ENCODE data around the gene NANOS3. TPM values are rescaled to one million over a fixed set of nuclear protein-coding genes. Genes with fewer than 3 reads are reported as not detected.

Gene NANOS3
- total and polyA plus RNA-seq, 9 of the 15 experiments (the other 6 are each of a cell fraction or from before 2014, with no cell fraction given): not detected

DNA sequence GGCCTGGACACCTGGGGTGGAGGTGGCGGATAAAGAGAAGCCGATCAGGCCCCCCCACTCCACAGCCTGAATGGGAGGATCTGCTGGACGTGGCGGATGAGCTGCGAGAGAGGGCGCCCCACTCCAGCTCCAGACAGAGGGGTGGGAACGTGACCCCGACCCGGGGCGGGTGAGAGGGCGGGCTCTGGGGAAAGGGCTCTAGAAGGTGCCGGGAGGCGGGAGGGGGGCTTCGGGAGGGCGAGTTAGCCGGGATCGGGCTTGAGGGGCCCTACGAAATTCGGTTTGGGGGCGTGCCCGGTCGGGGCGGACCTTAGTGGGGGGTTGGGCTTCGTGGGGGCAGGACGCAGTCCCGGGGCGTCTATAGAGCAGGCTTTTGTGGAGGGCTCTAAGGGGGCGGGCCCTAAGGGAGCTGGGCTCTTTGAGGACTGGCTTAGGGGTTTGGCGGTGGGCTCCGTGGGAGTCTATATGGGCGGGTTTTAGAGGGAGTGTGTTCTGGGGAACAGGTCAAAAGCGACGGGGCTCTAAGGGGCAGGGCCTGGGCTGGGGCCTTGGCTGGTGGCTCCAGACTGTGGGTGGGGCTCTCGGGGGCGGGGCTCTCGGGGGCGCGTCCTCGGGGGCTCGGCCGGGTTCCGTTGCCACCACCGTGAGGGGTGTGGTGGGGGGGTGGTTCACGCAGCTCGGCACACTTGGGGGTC lies 4.1 kb upstream of the NANOS3 start (continued):
- TF ChIP-seq, protein P1, sequence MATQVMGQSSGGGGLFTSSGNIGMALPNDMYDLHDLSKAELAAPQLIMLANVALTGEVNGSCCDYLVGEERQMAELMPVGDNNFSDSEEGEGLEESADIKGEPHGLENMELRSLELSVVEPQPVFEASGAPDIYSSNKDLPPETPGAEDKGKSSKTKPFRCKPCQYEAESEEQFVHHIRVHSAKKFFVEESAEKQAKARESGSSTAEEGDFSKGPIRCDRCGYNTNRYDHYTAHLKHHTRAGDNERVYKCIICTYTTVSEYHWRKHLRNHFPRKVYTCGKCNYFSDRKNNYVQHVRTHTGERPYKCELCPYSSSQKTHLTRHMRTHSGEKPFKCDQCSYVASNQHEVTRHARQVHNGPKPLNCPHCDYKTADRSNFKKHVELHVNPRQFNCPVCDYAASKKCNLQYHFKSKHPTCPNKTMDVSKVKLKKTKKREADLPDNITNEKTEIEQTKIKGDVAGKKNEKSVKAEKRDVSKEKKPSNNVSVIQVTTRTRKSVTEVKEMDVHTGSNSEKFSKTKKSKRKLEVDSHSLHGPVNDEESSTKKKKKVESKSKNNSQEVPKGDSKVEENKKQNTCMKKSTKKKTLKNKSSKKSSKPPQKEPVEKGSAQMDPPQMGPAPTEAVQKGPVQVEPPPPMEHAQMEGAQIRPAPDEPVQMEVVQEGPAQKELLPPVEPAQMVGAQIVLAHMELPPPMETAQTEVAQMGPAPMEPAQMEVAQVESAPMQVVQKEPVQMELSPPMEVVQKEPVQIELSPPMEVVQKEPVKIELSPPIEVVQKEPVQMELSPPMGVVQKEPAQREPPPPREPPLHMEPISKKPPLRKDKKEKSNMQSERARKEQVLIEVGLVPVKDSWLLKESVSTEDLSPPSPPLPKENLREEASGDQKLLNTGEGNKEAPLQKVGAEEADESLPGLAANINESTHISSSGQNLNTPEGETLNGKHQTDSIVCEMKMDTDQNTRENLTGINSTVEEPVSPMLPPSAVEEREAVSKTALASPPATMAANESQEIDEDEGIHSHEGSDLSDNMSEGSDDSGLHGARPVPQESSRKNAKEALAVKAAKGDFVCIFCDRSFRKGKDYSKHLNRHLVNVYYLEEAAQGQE (IDR thresholded peaks at IDR 0.05; ENCODE audit: borderline replicate concordance): no peak
- TF ChIP-seq, protein P1 (CRISPR knock-in tag; IDR thresholded peaks at IDR 0.05; ENCODE audit: low read depth): no peak
- TF ChIP-seq, protein P2, sequence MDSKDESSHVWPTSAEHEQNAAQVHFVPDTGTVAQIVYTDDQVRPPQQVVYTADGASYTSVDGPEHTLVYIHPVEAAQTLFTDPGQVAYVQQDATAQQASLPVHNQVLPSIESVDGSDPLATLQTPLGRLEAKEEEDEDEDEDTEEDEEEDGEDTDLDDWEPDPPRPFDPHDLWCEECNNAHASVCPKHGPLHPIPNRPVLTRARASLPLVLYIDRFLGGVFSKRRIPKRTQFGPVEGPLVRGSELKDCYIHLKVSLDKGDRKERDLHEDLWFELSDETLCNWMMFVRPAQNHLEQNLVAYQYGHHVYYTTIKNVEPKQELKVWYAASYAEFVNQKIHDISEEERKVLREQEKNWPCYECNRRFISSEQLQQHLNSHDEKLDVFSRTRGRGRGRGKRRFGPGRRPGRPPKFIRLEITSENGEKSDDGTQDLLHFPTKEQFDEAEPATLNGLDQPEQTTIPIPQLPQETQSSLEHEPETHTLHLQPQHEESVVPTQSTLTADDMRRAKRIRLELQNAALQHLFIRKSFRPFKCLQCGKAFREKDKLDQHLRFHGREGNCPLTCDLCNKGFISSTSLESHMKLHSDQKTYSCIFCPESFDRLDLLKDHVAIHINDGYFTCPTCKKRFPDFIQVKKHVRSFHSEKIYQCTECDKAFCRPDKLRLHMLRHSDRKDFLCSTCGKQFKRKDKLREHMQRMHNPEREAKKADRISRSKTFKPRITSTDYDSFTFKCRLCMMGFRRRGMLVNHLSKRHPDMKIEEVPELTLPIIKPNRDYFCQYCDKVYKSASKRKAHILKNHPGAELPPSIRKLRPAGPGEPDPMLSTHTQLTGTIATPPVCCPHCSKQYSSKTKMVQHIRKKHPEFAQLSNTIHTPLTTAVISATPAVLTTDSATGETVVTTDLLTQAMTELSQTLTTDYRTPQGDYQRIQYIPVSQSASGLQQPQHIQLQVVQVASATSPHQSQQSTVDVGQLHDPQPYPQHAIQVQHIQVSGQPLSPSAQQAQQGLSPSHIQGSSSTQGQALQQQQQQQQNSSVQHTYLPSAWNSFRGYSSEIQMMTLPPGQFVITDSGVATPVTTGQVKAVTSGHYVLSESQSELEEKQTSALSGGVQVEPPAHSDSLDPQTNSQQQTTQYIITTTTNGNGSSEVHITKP (IDR thresholded peaks at IDR 0.05; ENCODE audit: partially characterized antibody): peak; percentile 87
- TF ChIP-seq SIN3B (IDR thresholded peaks at IDR 0.05; ENCODE audit: low read depth) (no peak), ZNF41 (CRISPR knock-in tag; conservative IDR thresholded peaks at IDR 0.05) (no peak), MYC (IDR thresholded peaks at IDR 0.05; ENCODE audit: low read depth, low read length) (0 out of 2 replicates have a peak, but pooled peaks have one; percentile 25), MYC (CRISPR knock-in tag; IDR thresholded peaks at IDR 0.05; ENCODE audit: borderline replicate concordance, low read depth) (no peak), PHB2 (IDR thresholded peaks at IDR 0.05; ENCODE audit: low read depth) (no peak), ILF3 (IDR thresholded peaks at IDR 0.05; ENCODE audit: borderline replicate concordance) (no peak), SETDB1 (IDR thresholded peaks at IDR 0.05; ENCODE audit: low read length) (no peak), GATA2 (CRISPR knock-in tag; IDR thresholded peaks at IDR 0.05) (no peak), ETV5 (CRISPR knock-in tag; IDR thresholded peaks at IDR 0.05; ENCODE audit: low read depth) (no peak), HDAC8 (tag; IDR thresholded peaks at IDR 0.05) (no peak)
- TF ChIP-seq, protein P3, sequence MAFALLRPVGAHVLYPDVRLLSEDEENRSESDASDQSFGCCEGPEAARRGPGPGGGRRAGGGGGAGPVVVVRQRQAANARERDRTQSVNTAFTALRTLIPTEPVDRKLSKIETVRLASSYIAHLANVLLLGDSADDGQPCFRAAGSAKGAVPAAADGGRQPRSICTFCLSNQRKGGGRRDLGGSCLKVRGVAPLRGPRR (CRISPR knock-in tag; IDR thresholded peaks at IDR 0.05): no peak
- TF ChIP-seq, protein P4, sequence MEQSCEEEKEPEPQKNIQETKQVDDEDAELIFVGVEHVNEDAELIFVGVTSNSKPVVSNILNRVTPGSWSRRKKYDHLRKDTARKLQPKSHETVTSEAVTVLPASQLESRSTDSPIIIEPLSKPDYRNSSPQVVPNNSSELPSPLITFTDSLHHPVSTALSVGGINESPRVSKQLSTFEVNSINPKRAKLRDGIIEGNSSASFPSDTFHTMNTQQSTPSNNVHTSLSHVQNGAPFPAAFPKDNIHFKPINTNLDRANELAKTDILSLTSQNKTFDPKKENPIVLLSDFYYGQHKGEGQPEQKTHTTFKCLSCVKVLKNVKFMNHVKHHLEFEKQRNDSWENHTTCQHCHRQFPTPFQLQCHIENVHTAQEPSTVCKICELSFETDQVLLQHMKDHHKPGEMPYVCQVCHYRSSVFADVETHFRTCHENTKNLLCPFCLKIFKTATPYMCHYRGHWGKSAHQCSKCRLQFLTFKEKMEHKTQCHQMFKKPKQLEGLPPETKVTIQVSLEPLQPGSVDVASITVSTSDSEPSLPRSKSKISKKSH (CRISPR knock-in tag; IDR thresholded peaks at IDR 0.05): no peak
